ENCODE results near the gene NELL1. TPM values are rescaled to one million over a fixed set of nuclear protein-coding genes. Genes with fewer than 3 reads are reported as not detected.
A peak's percentile ranks its signal among the peaks of the same experiment; 100 is the strongest.

NELL1 gene
- total and polyA plus RNA-seq, 2 experiments from 2014 or later = 1.6 TPM; not detected in 1

- no peak for TF ChIP-seq ZNF331 (CRISPR knock-in tag; IDR thresholded peaks at IDR 0.05; ENCODE audit: low read depth)
- TF ChIP-seq JUNB (IDR thresholded peaks at IDR 0.05; ENCODE audit: unreplicated experiment) = no peak
- TF ChIP-seq CREB1 (CRISPR knock-in tag; IDR thresholded peaks at IDR 0.05; ENCODE audit: low read depth) = no peak
- TF ChIP-seq ZNF114 (CRISPR knock-in tag; IDR thresholded peaks at IDR 0.05) = no peak
- no peak for TF ChIP-seq POLR2AphosphoS5 (IDR thresholded peaks at IDR 0.05; ENCODE audit: low read depth)
Measured at GRCh38 chr11:21415606-21416005, 746.2 kb downstream of the NELL1 start (continued).

GRCh38 chr11:21421711-21422329 is 752.4 kb downstream of the NELL1 start:
- Histone ChIP-seq H3K27me3 (ENCODE audit: insufficient read depth) (no peaks in the 10 kb centered on the region), H3K4me3 (no peak overlapping the region), H3K36me3 (ENCODE audit: insufficient read depth) (no peaks in the 10 kb centered on the region), H3K27ac (ENCODE audit: low read depth) (no peak overlapping the region), H3K4me1 (ENCODE audit: insufficient read depth) (no peaks in the 10 kb centered on the region), H3F3A (replicated peaks; ENCODE audit: low read depth) (no peaks in the 10 kb centered on the region), H3K4me2 (no peak overlapping the region), H3K79me2 (replicated peaks; ENCODE audit: insufficient read depth) (no peaks in the 10 kb centered on the region), H4K20me1 (replicated peaks; ENCODE audit: insufficient read depth) (no peaks in the 10 kb centered on the region), H3K9me2 (ENCODE audit: insufficient read depth) (no peaks in the 10 kb centered on the region), H2AFZ (no peak overlapping the region)
- Mint-ChIP-seq H3K27ac (peak overlapping the region; percentile 3; the same call in 1 of the 2 replicates), H3K9me3 (no peaks in the 10 kb centered on the region), H3K4me3 (no peak overlapping the region), H3K36me3 (ENCODE audit: low read depth) (no peaks in the 10 kb centered on the region), H3K4me1 (no peaks in the 10 kb centered on the region), H3K27me3 (ENCODE audit: insufficient read depth, low read depth, poor library complexity) (no peaks in the 10 kb centered on the region)
- ATAC-seq = no peak
- no peak for DNase-seq (ENCODE audit: low spot score)
- no peak for TF ChIP-seq EZH2 (IDR thresholded peaks at IDR 0.05; ENCODE audit: low read depth, unreplicated experiment)
- TF ChIP-seq CREB1 (CRISPR knock-in tag; IDR thresholded peaks at IDR 0.05; ENCODE audit: low read depth) = no peak
- TF ChIP-seq ZNF462 (CRISPR knock-in tag; IDR thresholded peaks at IDR 0.05) = no peak
- no peak for TF ChIP-seq REST (IDR thresholded peaks at IDR 0.05; ENCODE audit: unreplicated experiment)
- no peak for TF ChIP-seq ZNF331 (CRISPR knock-in tag; IDR thresholded peaks at IDR 0.05; ENCODE audit: low read depth)
- TF ChIP-seq STAT1 (IDR thresholded peaks at IDR 0.05; ENCODE audit: unreplicated experiment) = no peak
- TF ChIP-seq NANOG (IDR thresholded peaks at IDR 0.05; ENCODE audit: borderline replicate concordance) = no peak
- no peak for TF ChIP-seq POLR2AphosphoS5 (IDR thresholded peaks at IDR 0.05; ENCODE audit: low read depth)
- no peak for TF ChIP-seq ETS1 (IDR thresholded peaks at IDR 0.05)
- no peak for TF ChIP-seq JUNB (IDR thresholded peaks at IDR 0.05; ENCODE audit: unreplicated experiment)
- TF ChIP-seq EZH2phosphoT487 (IDR thresholded peaks at IDR 0.05; ENCODE audit: unreplicated experiment) = no peak

All from GM23338 (cell line).